HepG2 (cell line): ENCODE results near the gene CTNNAL1. TPM values are rescaled to one million over a fixed set of nuclear protein-coding genes. Genes with fewer than 3 reads are reported as not detected.

Experiments
- ATAC-seq: fragments of 200-7000 bp; cut with Tn5 transposase; 3 replicates; pipeline ENCODE4 v1.9.1; 2020; ENCODE audit warnings: mild to moderate bottlenecking, moderate library complexity
- BruUV-seq: library from RNA; stranded (reverse); fragments of 400-500 nt; replicated peaks from 2 replicates; lab custom pipeline; 2021; lab: Mats Ljungman, UMichigan
- CTCF ChIA-PET: fragments of 300-600 bp; formaldehyde crosslinking; extraction: SDS; loops from one replicate; lab custom pipeline; 2021; ENCODE audit warnings: low total read pairs, inconsistent platforms, low intra/inter-chr PET ratio; lab: Yijun Ruan, JAX
- POLR2A ChIA-PET: fragments of 350-600 bp; sonication (Branson Sonifier 250); formaldehyde crosslinking; loops from one replicate; lab custom pipeline; 2020; ENCODE audit warnings: antibody characterized with exemption, inconsistent platforms; lab: Yijun Ruan, JAX
- DNase-seq: peaks from one replicate; pipeline ENCODE4 v3.0.0-alpha.2; 2015; ENCODE audit warnings: low spot score
- FAIRE-seq: peaks from 3 replicates; lab custom pipeline; 2011; peaks lifted over from hg19 to GRCh38; lab: Jason Lieb, UNC
- H2AFZ ChIP-seq: one replicate; pipeline ENCODE4 v1.6.1; 2011; ENCODE audit warnings: low read length, inconsistent platforms
- H3K27ac ChIP-seq: fragments of 300-600 bp; 3 replicates; pipeline ENCODE4 v1.8.0; 2011; ENCODE audit warnings: mixed run types, mild to moderate bottlenecking, mixed read lengths, low read length, inconsistent platforms; ENCODE audit not compliant: insufficient read depth; ENCODE audit errors: extremely low read length
- H3K27me3 ChIP-seq, 2 experiments: fragments of 200-600 bp in 1 of 2; 2 replicates in 1 of 2; 3 replicates in 1 of 2; pipeline versions ENCODE4 v1.6.0 to v1.8.0; 2011; ENCODE audit warnings: low read length in 2 of 2, mild to moderate bottlenecking in 2 of 2, moderate library complexity in 2 of 2, inconsistent platforms in 1 of 2; ENCODE audit not compliant: insufficient read depth in 2 of 2, control insufficient read depth in 1 of 2
- H3K36me3 ChIP-seq, 2 experiments: fragments of 200-600 bp in 1 of 2; replicated peaks in 1 of 2; 2 replicates in 1 of 2; 3 replicates in 1 of 2; pipeline versions ENCODE4 v1.5.1 to v1.8.0; 2011; ENCODE audit warnings: low read length in 2 of 2, inconsistent platforms in 1 of 2; ENCODE audit not compliant: insufficient read depth in 2 of 2, control insufficient read depth in 1 of 2
- H3K4me1 ChIP-seq: 2 replicates; pipeline ENCODE4 v1.5.1; 2012; ENCODE audit warnings: low read length, inconsistent platforms; ENCODE audit not compliant: insufficient read depth
- H3K4me2 ChIP-seq: 2 replicates; pipeline ENCODE4 v1.6.0; 2011; ENCODE audit warnings: low read depth, low read length, inconsistent platforms
- H3K4me3 ChIP-seq, 3 experiments: fragments of 200-600 bp in 1 of 3; sonication (generic), shearing (Covaris generic) in 1 of 3; replicated peaks in 1 of 3; 2 replicates each; pipeline ENCODE4 v1.5.1; 2011 to 2016; ENCODE audit warnings: low read length in 3 of 3, inconsistent platforms in 2 of 3, low read depth in 2 of 3, mild to moderate bottlenecking in 2 of 3, control low read depth in 1 of 3, mixed read lengths in 1 of 3; ENCODE audit not compliant: insufficient read depth in 1 of 3
- H3K79me2 ChIP-seq: one replicate; pipeline ENCODE4 v1.6.1; 2011; ENCODE audit warnings: low read length, inconsistent platforms; ENCODE audit not compliant: insufficient read depth
- H3K9ac ChIP-seq: 2 replicates; pipeline ENCODE4 v1.6.0; 2011; ENCODE audit warnings: mild to moderate bottlenecking, low read depth, low read length, inconsistent platforms; ENCODE audit not compliant: insufficient read depth
- H3K9me3 ChIP-seq: 2 replicates; pipeline ENCODE4 v1.5.1; 2012; ENCODE audit warnings: mild to moderate bottlenecking, low read length
- H4K20me1 ChIP-seq: 2 replicates; pipeline ENCODE4 v1.6.0; 2011; ENCODE audit warnings: inconsistent platforms, mild to moderate bottlenecking, low read length, moderate library complexity; ENCODE audit not compliant: insufficient read depth
- CCDC6 ChIP-seq: sonication (generic); formaldehyde crosslinking; IDR thresholded peaks from 2 replicates; pipeline ENCODE4 v1.8.1; 2022; ENCODE audit warnings: mild to moderate bottlenecking, missing genetic modification reagents, moderate library complexity
- CENPT ChIP-seq: sonication (generic); formaldehyde crosslinking; IDR thresholded peaks from 2 replicates; pipeline ENCODE4 v1.8.0; 2022; ENCODE audit warnings: low read depth, mild to moderate bottlenecking, moderate library complexity, missing genetic modification reagents
- FOXP1 ChIP-seq, 2 experiments: fragments of 450-650 bp in 1 of 2; IDR thresholded peaks; 2 replicates each; pipeline ENCODE4 v1.6.1; 2017 to 2018; ENCODE audit warnings: antibody characterized with exemption in 1 of 2
- HDAC1 ChIP-seq: sonication (generic); formaldehyde crosslinking; IDR thresholded peaks from 2 replicates; pipeline ENCODE4 v1.5.1; 2020; ENCODE audit warnings: mild to moderate bottlenecking, missing genetic modification reagents
- HES4 ChIP-seq: sonication (generic); formaldehyde crosslinking; IDR thresholded peaks from 2 replicates; pipeline ENCODE4 v1.9.0; 2021; ENCODE audit warnings: mild to moderate bottlenecking, missing genetic modification reagents, borderline replicate concordance
- HNRNPL ChIP-seq: fragments of 200-400 bp; formaldehyde crosslinking; IDR thresholded peaks from 2 replicates; pipeline ENCODE4 v1.6.1; 2017; ENCODE audit warnings: mild to moderate bottlenecking, low read depth, low read length
- IKZF4 ChIP-seq: sonication (generic); formaldehyde crosslinking; IDR thresholded peaks from 2 replicates; pipeline ENCODE4 v1.5.1; 2020; ENCODE audit warnings: borderline replicate concordance, mild to moderate bottlenecking, low read depth, missing genetic modification reagents; ENCODE audit errors: not compliant biosample characterization
- KLF16 ChIP-seq, 2 experiments: sonication (generic) in 1 of 2; formaldehyde crosslinking in 1 of 2; IDR thresholded peaks; 2 replicates each; pipeline versions ENCODE4 v1.6.1 to v1.8.0; 2016 to 2023; ENCODE audit warnings: missing genetic modification reagents in 2 of 2, missing compliant biosample characterization in 1 of 2
- NRL ChIP-seq: sonication (generic); formaldehyde crosslinking; IDR thresholded peaks from 2 replicates; pipeline ENCODE4 v1.5.0; 2020; ENCODE audit warnings: missing genetic modification reagents, mild to moderate bottlenecking, moderate library complexity, borderline replicate concordance
- TOE1 ChIP-seq: sonication (generic); formaldehyde crosslinking; IDR thresholded peaks from 2 replicates; pipeline ENCODE4 v1.4.0; 2020; ENCODE audit warnings: mild to moderate bottlenecking, missing genetic modification reagents
- ZNF333 ChIP-seq: sonication (generic); formaldehyde crosslinking; IDR thresholded peaks from 2 replicates; pipeline ENCODE4 v1.4.0; 2020; ENCODE audit warnings: mild to moderate bottlenecking, missing genetic modification reagents, borderline replicate concordance
- ZNF569 ChIP-seq: sonication (generic); formaldehyde crosslinking; IDR thresholded peaks from 2 replicates; pipeline ENCODE4 v1.5.0; 2020; ENCODE audit warnings: mild to moderate bottlenecking, missing genetic modification reagents, moderate library complexity, borderline replicate concordance
- ZNF652 ChIP-seq: IDR thresholded peaks from 2 replicates; pipeline ENCODE4 v1.6.1; 2016; ENCODE audit warnings: low read depth, borderline replicate concordance
- WGBS: methylation state at CpG from one replicate; pipeline ENCODE4 v1.1.6; 2017; ENCODE audit warnings: low lambda C conversion rate; 5-methylcytosine and 5-hydroxymethylcytosine counted together
- in situ Hi-C: cut with HindIII; loops from 2 replicates; pipeline ENCODE4 v1.10.0; 2017; ENCODE audit warnings: low pct_unique_long_range_greater_than_20kb; ENCODE audit not compliant: extremely low pct_ligation_motif_present
- intact Hi-C: fragments of 100-400 bp; cut with micrococcal nuclease; formaldehyde crosslinking; loops from one replicate; pipeline ENCODE4 v1.10.0; 2022; ENCODE audit not compliant: unreplicated experiment
- polyA plus RNA-seq, 8 experiments: library from polyadenylated mRNA; depleted of rRNA in 3 of 8; stranded (reverse) in 7 of 8; unstranded in 1 of 8; fragments of >200 nt; fragmentation: Illumina TruSeq in 4 of 8; extraction: Trizol in 4 of 8; gene quantifications; 2 replicates each; pipeline versions ENCODE4 v1.2.1 to v1.2.3, GENCODE V29; 2011 to 2016; ENCODE audit warnings: low read depth in 4 of 8, missing spikeins in 1 of 8, mixed read lengths in 1 of 8; ENCODE audit not compliant: insufficient read depth in 1 of 8
- total RNA-seq, 5 experiments: library from RNA; depleted of rRNA; stranded (reverse); fragments of >200 nt; fragmentation: Illumina TruSeq; extraction: Trizol; gene quantifications; 2 replicates each; pipeline ENCODE4 v1.2.3, GENCODE V29; 2016; ENCODE audit warnings: low read depth in 1 of 5
- TF ChIP-seq, protein P1 (sequence below): sonication (generic); formaldehyde crosslinking; IDR thresholded peaks from 2 replicates; pipeline ENCODE4 v1.4.0; 2020; ENCODE audit warnings: mild to moderate bottlenecking, missing genetic modification reagents, borderline replicate concordance
- TF ChIP-seq, protein P2 (sequence below): sonication (generic); formaldehyde crosslinking; conservative IDR thresholded peaks from 2 replicates; pipeline ENCODE4 v1.4.0; 2020; ENCODE audit warnings: missing genetic modification reagents

Gene CTNNAL1
- total and polyA plus RNA-seq, 2 of the 13 experiments (the other 11 are each of a cell fraction or from before 2014, with no cell fraction given): 32.0 to 162 TPM

DNA sequence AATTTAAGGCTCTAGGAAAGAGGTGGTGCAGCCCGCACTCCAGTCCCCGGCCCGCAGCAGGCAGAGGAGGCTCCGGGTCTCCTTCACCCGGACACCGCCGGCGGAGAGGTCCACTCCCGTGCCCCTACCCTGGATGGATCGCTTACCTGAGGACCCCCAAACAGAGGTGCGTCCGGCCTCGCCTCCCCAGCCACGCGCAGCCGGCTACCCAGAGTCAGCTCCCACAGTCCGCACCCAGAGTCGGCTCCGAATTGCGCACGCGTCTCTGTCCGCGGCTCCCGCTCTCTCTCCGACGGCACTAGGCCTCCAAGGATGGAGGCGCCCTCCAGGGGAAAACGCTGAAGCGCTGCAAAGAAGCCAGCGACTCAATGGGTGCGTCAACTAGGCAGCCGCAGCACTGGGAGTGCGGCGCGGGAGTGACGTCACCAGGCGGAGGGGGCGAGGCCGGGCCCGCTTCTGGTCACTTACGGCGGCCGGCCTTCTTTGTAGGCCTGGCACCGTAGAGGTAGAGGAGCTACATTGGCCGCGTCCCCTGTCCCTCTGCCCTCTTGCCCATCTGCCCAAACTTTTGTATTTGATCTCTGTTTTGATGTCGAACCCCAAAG, 79.5 kb downstream of the CTNNAL1 start, which contains the start of gene ELP1:
ELP1 (minus strand) TSS at position 407 of the 605 bp plus-strand sequence. CDS start 2,978 bp downstream, outside the sequence.
- peak; percentile 93 for DNase-seq
- no peak for FAIRE-seq
- Histone ChIP-seq H3K9me3 (no peaks in the 10 kb centered on the region), H3K27me3 (no peaks in the 10 kb centered on the region; a peak in 1 of 5 replicates), H3K9ac (peak within 1 kb of the TSS; percentile 89), H3K4me3 (peak within 1 kb of the TSS; percentile 84 to 100 (median 95)), H3K27ac (peak within 1 kb of the TSS; percentile 84), H3K79me2 (peaks cover 62% of the 10 kb centered on the region), H4K20me1 (no peaks in the 10 kb centered on the region), H3K4me2 (peak within 1 kb of the TSS; percentile 82), H3K36me3 (peaks cover 2 to 18% of the 10 kb centered on the region in 2 experiments; a peak in 4 of 5 replicates), H2AFZ (peak within 1 kb of the TSS; percentile 82), H3K4me1 (peaks cover 44% of the 10 kb centered on the region)
- intact Hi-C loops: loop anchor here (2.0 to 10.0 kb wide), 3 partner anchors 15 to 159 kb away; no protein-coding TSS in a partner anchor
- in situ Hi-C loops: loop anchor here (5.0 kb wide), 1 partner anchor 47 kb away; no protein-coding TSS in a partner anchor
- POLR2A ChIA-PET: interaction anchor here (0.6 to 1.3 kb wide), 3 partner anchors 22 to 65 kb away, joined by 3 to 7 read pairs (median 3); no protein-coding TSS in a partner anchor
- 0% methylated on average over 22 of the region's 48 CpGs for WGBS
- BruUV-seq: no TSS peak
- peak; percentile 94 for ATAC-seq
- CTCF ChIA-PET: no interaction called here
- TF ChIP-seq, protein P1, sequence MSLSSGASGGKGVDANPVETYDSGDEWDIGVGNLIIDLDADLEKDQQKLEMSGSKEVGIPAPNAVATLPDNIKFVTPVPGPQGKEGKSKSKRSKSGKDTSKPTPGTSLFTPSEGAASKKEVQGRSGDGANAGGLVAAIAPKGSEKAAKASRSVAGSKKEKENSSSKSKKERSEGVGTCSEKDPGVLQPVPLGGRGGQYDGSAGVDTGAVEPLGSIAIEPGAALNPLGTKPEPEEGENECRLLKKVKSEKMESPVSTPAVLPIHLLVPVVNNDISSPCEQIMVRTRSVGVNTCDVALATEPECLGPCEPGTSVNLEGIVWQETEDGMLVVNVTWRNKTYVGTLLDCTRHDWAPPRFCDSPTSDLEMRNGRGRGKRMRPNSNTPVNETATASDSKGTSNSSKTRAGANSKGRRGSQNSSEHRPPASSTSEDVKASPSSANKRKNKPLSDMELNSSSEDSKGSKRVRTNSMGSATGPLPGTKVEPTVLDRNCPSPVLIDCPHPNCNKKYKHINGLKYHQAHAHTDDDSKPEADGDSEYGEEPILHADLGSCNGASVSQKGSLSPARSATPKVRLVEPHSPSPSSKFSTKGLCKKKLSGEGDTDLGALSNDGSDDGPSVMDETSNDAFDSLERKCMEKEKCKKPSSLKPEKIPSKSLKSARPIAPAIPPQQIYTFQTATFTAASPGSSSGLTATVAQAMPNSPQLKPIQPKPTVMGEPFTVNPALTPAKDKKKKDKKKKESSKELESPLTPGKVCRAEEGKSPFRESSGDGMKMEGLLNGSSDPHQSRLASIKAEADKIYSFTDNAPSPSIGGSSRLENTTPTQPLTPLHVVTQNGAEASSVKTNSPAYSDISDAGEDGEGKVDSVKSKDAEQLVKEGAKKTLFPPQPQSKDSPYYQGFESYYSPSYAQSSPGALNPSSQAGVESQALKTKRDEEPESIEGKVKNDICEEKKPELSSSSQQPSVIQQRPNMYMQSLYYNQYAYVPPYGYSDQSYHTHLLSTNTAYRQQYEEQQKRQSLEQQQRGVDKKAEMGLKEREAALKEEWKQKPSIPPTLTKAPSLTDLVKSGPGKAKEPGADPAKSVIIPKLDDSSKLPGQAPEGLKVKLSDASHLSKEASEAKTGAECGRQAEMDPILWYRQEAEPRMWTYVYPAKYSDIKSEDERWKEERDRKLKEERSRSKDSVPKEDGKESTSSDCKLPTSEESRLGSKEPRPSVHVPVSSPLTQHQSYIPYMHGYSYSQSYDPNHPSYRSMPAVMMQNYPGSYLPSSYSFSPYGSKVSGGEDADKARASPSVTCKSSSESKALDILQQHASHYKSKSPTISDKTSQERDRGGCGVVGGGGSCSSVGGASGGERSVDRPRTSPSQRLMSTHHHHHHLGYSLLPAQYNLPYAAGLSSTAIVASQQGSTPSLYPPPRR (CRISPR knock-in tag): 0 out of 2 replicates have a peak, but pooled peaks have one; percentile 46
- TF ChIP-seq ZNF569 (CRISPR knock-in tag): no peak
- TF ChIP-seq KLF16 (CRISPR knock-in tag; IDR thresholded peaks at IDR 0.05): peak in 1 of 2 experiments; percentile 73; a peak in 1 of 4 replicates
- no peak; the same call in 1 of the 2 replicates for TF ChIP-seq TOE1 (CRISPR knock-in tag)
- no peak for TF ChIP-seq ZNF652 (CRISPR knock-in tag)
- TF ChIP-seq CCDC6 (CRISPR knock-in tag): peak; percentile 59; the same call in 1 of the 2 replicates
- TF ChIP-seq HES4 (CRISPR knock-in tag): 0 out of 2 replicates have a peak, but pooled peaks have one; percentile 49
- peak; percentile 14 for TF ChIP-seq IKZF4 (CRISPR knock-in tag)
- TF ChIP-seq FOXP1 (IDR thresholded peaks at IDR 0.05): no peak
- peak; percentile 35; the same call in 1 of the 2 replicates for TF ChIP-seq FOXP1 (CRISPR knock-in tag; IDR thresholded peaks at IDR 0.05)
- TF ChIP-seq, protein P2, sequence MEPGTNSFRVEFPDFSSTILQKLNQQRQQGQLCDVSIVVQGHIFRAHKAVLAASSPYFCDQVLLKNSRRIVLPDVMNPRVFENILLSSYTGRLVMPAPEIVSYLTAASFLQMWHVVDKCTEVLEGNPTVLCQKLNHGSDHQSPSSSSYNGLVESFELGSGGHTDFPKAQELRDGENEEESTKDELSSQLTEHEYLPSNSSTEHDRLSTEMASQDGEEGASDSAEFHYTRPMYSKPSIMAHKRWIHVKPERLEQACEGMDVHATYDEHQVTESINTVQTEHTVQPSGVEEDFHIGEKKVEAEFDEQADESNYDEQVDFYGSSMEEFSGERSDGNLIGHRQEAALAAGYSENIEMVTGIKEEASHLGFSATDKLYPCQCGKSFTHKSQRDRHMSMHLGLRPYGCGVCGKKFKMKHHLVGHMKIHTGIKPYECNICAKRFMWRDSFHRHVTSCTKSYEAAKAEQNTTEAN (CRISPR knock-in tag): peak; percentile 71; the same call in 1 of the 2 replicates
- peak; percentile 48 for TF ChIP-seq ZNF333
- 0 out of 2 replicates have a peak, but pooled peaks have one; percentile 40 for TF ChIP-seq HNRNPL
- peak; percentile 71 for TF ChIP-seq HDAC1
- TF ChIP-seq NRL (CRISPR knock-in tag): peak; percentile 70; the same call in 1 of the 2 replicates
- no peak for TF ChIP-seq CENPT (CRISPR knock-in tag)
